HEK293 (cell line): Measurements from ENCODE around the gene ARPC2.

ENCODE experiments used
- CTCF ChIA-PET: fragments of 350-600 bp; formaldehyde crosslinking; extraction: SDS; loops from one replicate; lab custom pipeline; 2021; ENCODE audit warnings: antibody characterized with exemption; lab: Yijun Ruan, JAX
- POLR2A ChIA-PET: fragments of 300-600 bp; formaldehyde crosslinking; extraction: SDS; loops from one replicate; lab custom pipeline; 2020; ENCODE audit warnings: antibody characterized with exemption, inconsistent platforms; lab: Yijun Ruan, JAX
- H3K27ac ChIP-seq: fragments of 200-500 bp; sonication (Bioruptor generic); 2 replicates; pipeline ENCODE4 v1.5.1; 2014; ENCODE audit warnings: low read depth, low read length, control low read depth, inconsistent platforms; ENCODE audit errors: extremely low read depth
- H3K36me3 ChIP-seq, 2 experiments: fragments of 200-500 bp in 1 of 2; sonication (Bioruptor generic) in 1 of 2; 1 replicate in 1 of 2; 2 replicates in 1 of 2; pipeline ENCODE4 v1.5.1; 2014 to 2017; ENCODE audit warnings: inconsistent platforms in 2 of 2, low read length in 2 of 2; ENCODE audit not compliant: control insufficient read depth in 2 of 2, insufficient read depth in 1 of 2
- H3K4me1 ChIP-seq: fragments of 200-500 bp; sonication (Bioruptor generic); 2 replicates; pipeline ENCODE4 v1.5.1; 2014; ENCODE audit warnings: mild to moderate bottlenecking, low read length, inconsistent platforms; ENCODE audit not compliant: control insufficient read depth, insufficient read depth
- H3K4me3 ChIP-seq: 2 replicates; pipeline ENCODE4 v1.5.1; 2011; ENCODE audit warnings: low read depth, mild to moderate bottlenecking, control low read depth, low read length, moderate library complexity
- H3K9me3 ChIP-seq: fragments of 200-500 bp; sonication (Bioruptor generic); 2 replicates; pipeline ENCODE4 v1.5.1; 2014; ENCODE audit warnings: low read depth, low read length, inconsistent platforms; ENCODE audit not compliant: control insufficient read depth, insufficient read depth
- KLF16 ChIP-seq: fragments of 450-650 bp; formaldehyde crosslinking; IDR thresholded peaks from 2 replicates; pipeline ENCODE4 v1.5.1; 2017; ENCODE audit warnings: missing biosample characterization, missing genetic modification characterization
- OSR2 ChIP-seq: fragments of 450-650 bp; formaldehyde crosslinking; IDR thresholded peaks from 2 replicates; pipeline ENCODE4 v1.5.1; 2016; ENCODE audit warnings: missing biosample characterization, missing genetic modification characterization
- PRDM1 ChIP-seq: fragments of 450-650 bp; formaldehyde crosslinking; IDR thresholded peaks from 2 replicates; pipeline ENCODE4; 2016; ENCODE audit warnings: missing biosample characterization, missing genetic modification characterization
- SETDB1 ChIP-seq: IDR thresholded peaks from one replicate; pipeline ENCODE4 v1.6.1; 2017; ENCODE audit warnings: mild to moderate bottlenecking, low read length, moderate library complexity, mixed read lengths; ENCODE audit not compliant: insufficient read length
- SP7 ChIP-seq: fragments of 450-650 bp; formaldehyde crosslinking; IDR thresholded peaks from 2 replicates; pipeline ENCODE4 v1.5.1; 2016; ENCODE audit warnings: missing biosample characterization, missing genetic modification characterization
- TSHZ1 ChIP-seq: fragments of 450-650 bp; formaldehyde crosslinking; IDR thresholded peaks from 2 replicates; pipeline ENCODE4 v1.5.1; 2016; ENCODE audit warnings: missing biosample characterization, missing genetic modification characterization, borderline replicate concordance
- ZBTB17 ChIP-seq: fragments of 450-650 bp; formaldehyde crosslinking; IDR thresholded peaks from 2 replicates; pipeline ENCODE4 v1.5.1; 2016; ENCODE audit warnings: missing biosample characterization, missing genetic modification characterization
- ZBTB7A ChIP-seq: fragments of 450-650 bp; formaldehyde crosslinking; IDR thresholded peaks from 2 replicates; pipeline ENCODE4 v1.5.1; 2016; ENCODE audit warnings: low read depth, missing biosample characterization, missing genetic modification characterization
- ZFP41 ChIP-seq: fragments of 450-650 bp; formaldehyde crosslinking; IDR thresholded peaks from 2 replicates; pipeline ENCODE4 v1.5.1; 2016; ENCODE audit warnings: missing biosample characterization, missing genetic modification characterization, borderline replicate concordance
- ZNF155 ChIP-seq: fragments of 450-650 bp; formaldehyde crosslinking; IDR thresholded peaks from 2 replicates; pipeline ENCODE4 v1.5.1; 2016; ENCODE audit warnings: missing biosample characterization, missing genetic modification characterization
- ZNF221 ChIP-seq: fragments of 450-650 bp; formaldehyde crosslinking; IDR thresholded peaks from 2 replicates; pipeline ENCODE4 v1.5.1; 2017; ENCODE audit warnings: missing biosample characterization, missing genetic modification characterization, borderline replicate concordance
- ZNF585B ChIP-seq: fragments of 450-650 bp; formaldehyde crosslinking; IDR thresholded peaks from 2 replicates; pipeline ENCODE4 v1.5.1; 2016; ENCODE audit warnings: missing biosample characterization, missing genetic modification characterization
- ZNF623 ChIP-seq: fragments of 450-650 bp; formaldehyde crosslinking; IDR thresholded peaks from 2 replicates; pipeline ENCODE4 v1.5.1; 2016; ENCODE audit warnings: missing biosample characterization, missing genetic modification characterization
- ZNF768 ChIP-seq: fragments of 450-650 bp; formaldehyde crosslinking; IDR thresholded peaks from 2 replicates; pipeline ENCODE4 v1.5.1; 2018; ENCODE audit warnings: missing biosample characterization, mild to moderate bottlenecking, missing genetic modification characterization
- ZSCAN16 ChIP-seq: fragments of 450-650 bp; formaldehyde crosslinking; IDR thresholded peaks from 2 replicates; pipeline ENCODE4 v1.5.1; 2016; ENCODE audit warnings: missing biosample characterization, missing genetic modification characterization

ARPC2 gene

GRCh38 chr2:218289639-218290315 lies 72.8 kb downstream of the ARPC2 start (continued):
- TF ChIP-seq ZNF623 (tag by site-specific recombination) (no peak), SETDB1 (no peak)

DNA sequence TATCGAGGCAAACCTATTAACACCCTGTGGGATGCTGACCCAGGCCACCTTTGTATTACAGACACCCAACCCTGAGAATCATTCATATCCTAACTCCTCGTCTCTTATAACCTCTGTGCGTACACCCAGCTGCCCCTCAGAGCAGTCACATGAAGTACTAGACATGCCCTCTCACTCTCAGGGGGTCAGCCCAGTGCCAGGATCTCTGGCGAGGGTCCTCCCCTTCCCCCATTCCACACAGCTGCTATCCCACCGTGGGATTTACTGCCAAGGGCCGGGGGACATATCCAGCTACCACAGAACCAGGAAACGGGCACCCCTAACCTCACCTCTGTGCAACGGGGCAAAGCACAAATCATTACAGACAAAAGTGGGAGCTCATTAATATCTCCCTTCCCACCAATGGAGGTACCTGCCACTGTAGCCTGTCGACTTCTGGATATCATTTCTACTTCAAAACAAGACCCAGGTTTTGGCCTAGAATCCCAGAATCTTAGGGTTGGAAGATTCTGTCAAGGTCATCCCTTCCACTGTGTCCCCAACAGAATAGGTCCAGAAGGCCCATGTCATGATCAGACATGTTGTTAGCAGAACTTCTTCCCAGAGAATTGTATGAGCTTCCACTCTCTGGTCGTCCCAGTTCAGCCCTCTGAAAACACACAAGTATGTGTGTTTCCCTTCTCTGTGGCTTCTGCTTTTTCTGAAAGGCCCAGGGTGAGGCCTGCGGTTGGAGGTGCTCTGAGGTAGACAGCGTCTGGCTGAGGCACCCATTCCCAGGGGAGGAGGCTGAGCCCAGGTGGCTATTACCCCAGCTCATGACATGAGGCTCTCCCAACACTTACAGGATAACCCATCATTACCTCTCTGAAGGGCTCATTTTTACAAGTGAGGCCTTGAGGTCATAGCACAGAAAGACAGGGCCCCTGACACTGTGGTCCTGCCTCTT lies 73.6 kb downstream of the ARPC2 start:
- no peaks in the 10 kb centered on the region for H3K36me3 ChIP-seq
- H3K27ac ChIP-seq = no peak overlapping the region
- TF ChIP-seq ZBTB17 (tag by site-specific recombination) (peak; percentile 35; the same call in 1 of the 2 replicates), ZNF155 (tag by site-specific recombination) (no peak), ZSCAN16 (peak; percentile 47; the same call in 1 of the 2 replicates), SP7 (peak; percentile 92)
- no peaks in the 10 kb centered on the region for H3K9me3 ChIP-seq
- CTCF ChIA-PET = interaction anchor here (0.6 to 8.8 kb wide), 7 partner anchors 8 to 562 kb away, joined by 3 to 89 read pairs (median 4); partner anchors contain the start of genes AAMP and PNKD
- POLR2A ChIA-PET = interaction anchor here (1.5 kb wide), 1 partner anchor 107 kb away, joined by 4 read pairs; no protein-coding TSS in a partner anchor
- no peak overlapping the region for H3K4me3 ChIP-seq
- H3K4me1 ChIP-seq = peaks cover 3% of the 10 kb centered on the region; the same call in 1 of the 2 replicates

DNA sequence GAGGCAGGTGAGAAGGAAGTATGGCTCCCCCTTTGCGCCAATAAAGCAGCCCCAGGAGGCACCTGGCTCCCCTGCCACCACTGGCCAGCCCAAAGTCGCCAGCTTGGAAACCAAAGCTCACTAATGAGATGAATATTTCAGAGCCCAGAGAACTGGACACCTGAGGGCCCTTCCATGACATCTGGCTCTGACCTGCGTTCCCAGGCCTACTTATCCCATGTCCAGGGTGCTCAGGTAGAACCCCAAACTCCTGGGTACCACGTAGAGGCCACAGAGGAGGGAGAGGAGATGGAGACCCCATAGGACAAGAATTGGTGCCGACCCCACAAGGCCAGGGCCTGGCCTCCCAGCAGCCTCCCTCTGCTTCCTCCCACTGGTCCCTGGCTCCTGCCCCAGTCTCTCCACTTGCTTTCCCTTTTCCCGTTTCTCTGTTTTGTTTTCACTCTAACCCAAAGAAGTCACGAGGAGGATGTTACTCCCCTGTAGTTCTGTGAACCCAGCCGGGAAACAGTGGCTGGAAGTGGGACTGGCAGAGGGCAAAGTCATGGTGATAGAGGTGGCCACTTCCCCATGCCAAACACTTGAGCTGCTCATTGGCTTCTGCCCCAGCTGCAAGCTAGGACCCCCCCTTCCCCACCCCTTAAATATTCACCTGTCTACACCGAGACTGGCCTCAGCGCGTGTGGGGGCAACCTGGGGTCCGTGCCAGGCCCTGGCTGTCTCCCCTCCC lies 74.5 kb downstream of the ARPC2 start:
- Histone ChIP-seq H3K4me3 (peak overlapping the region; percentile 64), H3K27ac (peak overlapping the region; percentile 27; the same call in 1 of the 2 replicates), H3K4me1 (peaks cover 3% of the 10 kb centered on the region; the same call in 1 of the 2 replicates), H3K9me3 (no peaks in the 10 kb centered on the region), H3K36me3 (no peaks in the 10 kb centered on the region)
- TF ChIP-seq ZNF585B (no peak), ZFP41 (tag by site-specific recombination) (no peak), ZNF768 (tag by site-specific recombination) (no peak), SETDB1 (no peak), SP7 (0 out of 2 replicates have a peak, but pooled peaks have one; percentile 7), TSHZ1 (tag by site-specific recombination) (no peak), ZNF221 (tag by site-specific recombination) (no peak), KLF16 (no peak), PRDM1 (tag by site-specific recombination) (peak; percentile 64; the same call in 1 of the 2 replicates), OSR2 (tag by site-specific recombination) (no peak), ZBTB7A (tag by site-specific recombination) (no peak)
- POLR2A ChIA-PET = interaction anchor here (1.5 kb wide), 1 partner anchor 106 kb away, joined by 4 read pairs; no protein-coding TSS in a partner anchor
- CTCF ChIA-PET = interaction anchor here (0.6 to 8.8 kb wide), 7 partner anchors 8 to 337 kb away, joined by 3 to 89 read pairs (median 4); partner anchors contain the start of genes AAMP and PNKD
